Common myeloid progenitor, CD34-positive (primary cell): ENCODE results near the gene GRIN3A.
"Not testable (repeated sequence)": the region's sequence is repeated elsewhere in the genome, so short reads cannot be mapped to it uniquely, and the experiment has no call there.

ENCODE experiments used
- CTCF ChIA-PET: fragments of 350-600 bp; sonication (Branson Sonifier 250); formaldehyde crosslinking; loops from one replicate; lab custom pipeline; 2021; ENCODE audit warnings: antibody characterized with exemption; lab: Charles Lee
- POLR2A ChIA-PET: fragments of 350-600 bp; sonication (Branson Sonifier 250); formaldehyde crosslinking; loops from one replicate; lab custom pipeline; 2021; ENCODE audit warnings: antibody characterized with exemption; lab: Charles Lee
- DNase-seq, 3 donors: peaks; one replicate each; pipeline versions ENCODE4 v3.0.0 to v3.0.0-alpha.2; 2013
- H3K27ac ChIP-seq, 2 experiments: 1 replicate in 1 of 2; 2 replicates in 1 of 2; pipeline ENCODE4 v1.7.0; 2013; ENCODE audit warnings: inconsistent platforms in 2 of 2, low read length in 2 of 2, mild to moderate bottlenecking in 2 of 2, low read depth in 1 of 2, moderate library complexity in 1 of 2; ENCODE audit not compliant: severe bottlenecking in 2 of 2, insufficient read depth in 1 of 2, poor library complexity in 1 of 2
- H3K27me3 ChIP-seq, 5 experiments: replicated peaks in 2 of 5; 1 replicate in 3 of 5; 2 replicates in 2 of 5; pipeline versions ENCODE4 v1.6.1 to v1.7.0; 2013; ENCODE audit warnings: low read length in 4 of 5, mild to moderate bottlenecking in 2 of 5, moderate library complexity in 2 of 5, inconsistent platforms in 1 of 5; ENCODE audit not compliant: insufficient read depth in 5 of 5, control insufficient read depth in 4 of 5
- H3K36me3 ChIP-seq, 4 experiments: 1 replicate in 2 of 4; 2 replicates in 2 of 4; pipeline versions ENCODE4 v1.6.1 to v1.7.0; 2013; ENCODE audit warnings: low read length in 3 of 4, control low read depth in 1 of 4, mild to moderate bottlenecking in 1 of 4; ENCODE audit not compliant: control insufficient read depth in 4 of 4, insufficient read depth in 4 of 4
- H3K4me1 ChIP-seq, 4 experiments: 1 replicate in 3 of 4; 2 replicates in 1 of 4; pipeline versions ENCODE4 v1.6.1 to v1.7.1; 2013; ENCODE audit warnings: low read length in 3 of 4, mild to moderate bottlenecking in 3 of 4, control low read depth in 1 of 4, inconsistent platforms in 1 of 4, moderate library complexity in 1 of 4; ENCODE audit not compliant: control insufficient read depth in 4 of 4, insufficient read depth in 4 of 4; ENCODE audit errors: control extremely low read depth in 1 of 4
- H3K4me3 ChIP-seq, 7 experiments: 1 replicate in 4 of 7; 2 replicates in 3 of 7; pipeline versions ENCODE4 v1.5.1 to v1.7.0; 2013; ENCODE audit warnings: mild to moderate bottlenecking in 7 of 7, low read length in 6 of 7, moderate library complexity in 6 of 7, inconsistent platforms in 2 of 7, low read depth in 2 of 7, control low read depth in 1 of 7; ENCODE audit not compliant: insufficient read depth in 4 of 7, control insufficient read depth in 1 of 7; ENCODE audit errors: extremely low read depth in 1 of 7
- H3K9me3 ChIP-seq, 5 experiments: 1 replicate in 4 of 5; 2 replicates in 1 of 5; pipeline versions ENCODE4 v1.6.1 to v1.7.1; 2013; ENCODE audit warnings: low read length in 4 of 5, mild to moderate bottlenecking in 2 of 5, inconsistent platforms in 1 of 5, low read depth in 1 of 5, moderate library complexity in 1 of 5; ENCODE audit not compliant: control insufficient read depth in 4 of 5, insufficient read depth in 2 of 5; ENCODE audit errors: control extremely low read depth in 1 of 5
- WGBS: methylation state at CpG from one replicate; pipeline ENCODE4 v1.1.5; 2013; ENCODE audit not compliant: insufficient coverage; 5-methylcytosine and 5-hydroxymethylcytosine counted together

GRIN3A gene

DNA sequence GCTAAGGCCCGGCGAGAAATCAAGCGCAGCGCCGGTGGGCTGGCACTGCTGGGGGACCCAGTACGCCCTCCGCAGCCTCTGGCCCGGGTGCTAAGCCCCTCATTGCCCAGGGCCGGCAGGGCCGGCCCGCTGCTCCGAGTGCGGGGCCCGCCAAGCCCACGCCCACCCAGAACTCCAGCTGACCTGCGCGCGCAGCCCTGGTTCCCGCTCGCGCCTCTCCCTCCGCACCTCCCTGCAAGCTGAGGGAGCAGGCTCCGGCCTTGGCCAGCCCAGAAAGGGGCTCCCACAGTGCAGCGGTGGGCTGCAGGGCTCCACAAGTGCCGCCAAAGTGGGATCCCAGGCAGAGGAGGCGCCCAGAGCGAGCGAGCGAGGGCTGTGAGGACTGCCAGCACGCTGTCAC lies 14.2 kb downstream of the GRIN3A start:
- CTCF ChIA-PET, H3K27me3 ChIP-seq, H3K4me3 ChIP-seq, H3K4me1 ChIP-seq, H3K36me3 ChIP-seq, H3K27ac ChIP-seq, DNase-seq, POLR2A ChIA-PET, H3K9me3 ChIP-seq: not testable (repeated sequence)
- 98% methylated on average over 28 of the region's 30 CpGs for WGBS

- Histone ChIP-seq H3K27me3 (peaks cover 0 to 9% (median 4%) of the 10 kb centered on the region in 5 experiments), H3K36me3 (no peaks in the 10 kb centered on the region), H3K4me1 (no peaks in the 10 kb centered on the region), H3K9me3 (no peaks in the 10 kb centered on the region), H3K27ac (no peak overlapping the region), H3K4me3 (no peak overlapping the region)
- POLR2A ChIA-PET = no interaction called here
- CTCF ChIA-PET = no interaction called here
- no peak for DNase-seq
- WGBS = 100% methylated on average over 2 of the region's 2 CpGs
Measured at GRCh38 chr9:101718192-101718591, 20.3 kb downstream of the GRIN3A start.

GRCh38 chr9:101716629-101717028 lies 21.8 kb downstream of the GRIN3A start:
- Histone ChIP-seq H3K27me3 (peaks cover 0 to 12% (median 4%) of the 10 kb centered on the region in 5 experiments), H3K9me3 (no peaks in the 10 kb centered on the region), H3K4me3 (no peak overlapping the region), H3K4me1 (no peaks in the 10 kb centered on the region), H3K36me3 (no peaks in the 10 kb centered on the region), H3K27ac (no peak overlapping the region)
- WGBS = 75% methylated on average over 1 of the region's 2 CpGs
- ChIA-PET POLR2A (no interaction called here), CTCF (no interaction called here)
- DNase-seq = no peak

DNA sequence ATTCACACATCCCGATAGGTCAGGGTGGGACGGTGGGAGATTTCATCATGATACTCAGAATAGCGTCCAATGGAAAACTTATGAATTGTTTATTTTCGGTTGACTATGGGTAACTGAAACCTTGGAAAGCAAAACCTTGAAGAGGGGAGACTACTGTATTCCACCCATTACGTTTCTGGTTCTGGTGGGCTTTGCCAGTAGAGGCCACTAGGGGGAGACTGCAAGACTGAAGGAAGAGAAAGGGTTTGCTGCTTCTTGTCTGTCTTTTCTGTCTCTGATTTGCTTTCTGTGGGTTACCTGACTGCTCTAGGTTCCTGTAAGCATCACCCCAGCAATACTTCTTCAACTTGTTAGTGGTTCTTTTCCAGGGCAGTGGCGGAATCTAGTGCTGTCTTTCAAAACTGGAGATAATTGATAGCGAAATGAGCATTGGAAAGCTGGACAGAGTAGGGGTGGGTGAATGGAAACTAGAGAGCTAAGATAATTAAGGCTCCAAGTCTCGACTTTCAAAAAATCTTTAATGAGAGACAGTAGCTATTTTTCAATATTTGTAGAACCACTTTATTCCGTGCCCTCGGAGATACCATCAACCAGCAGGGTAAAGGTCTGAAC lies 27.0 kb downstream of the GRIN3A start:
- no peaks in the 10 kb centered on the region for H3K4me1 ChIP-seq
- CTCF ChIA-PET = interaction anchor here (0.7 to 2.5 kb wide), 6 partner anchors 9 to 110 kb away, joined by 3 to 15 read pairs (median 3); no protein-coding TSS in a partner anchor
- POLR2A ChIA-PET = no interaction called here

GRCh38 chr9:101708855-101709254 lies 29.6 kb downstream of the GRIN3A start:
- Histone ChIP-seq H3K27me3 (peaks cover 0 to 5% (median 3%) of the 10 kb centered on the region in 5 experiments), H3K9me3 (no peaks in the 10 kb centered on the region), H3K4me3 (no peak overlapping the region), H3K27ac (no peak overlapping the region), H3K36me3 (no peaks in the 10 kb centered on the region), H3K4me1 (peaks cover 0 to 15% (median 2%) of the 10 kb centered on the region in 4 experiments)
- ChIA-PET POLR2A (no interaction called here), CTCF (no interaction called here)
- DNase-seq = no peak
- WGBS = no CpG with 5 or more reads among the region's 2 CpGs

More for the DNA sequence above, 27.0 kb downstream of the GRIN3A start:
- H3K4me3 ChIP-seq = no peak overlapping the region
- H3K27me3 ChIP-seq = peaks cover 0 to 6% (median 0%) of the 10 kb centered on the region in 5 experiments
- peak; percentile 14 to 56 (median 45) for DNase-seq
- WGBS = 83% methylated on average over 10 of the region's 10 CpGs
- no peak overlapping the region for H3K27ac ChIP-seq
- no peaks in the 10 kb centered on the region for H3K9me3 ChIP-seq
- no peaks in the 10 kb centered on the region for H3K36me3 ChIP-seq

- Histone ChIP-seq H3K4me3 (no peak overlapping the region), H3K27ac (no peak overlapping the region), H3K27me3 (peaks cover 0 to 3% (median 0%) of the 10 kb centered on the region in 5 experiments), H3K9me3 (no peaks in the 10 kb centered on the region), H3K4me1 (peaks cover 0 to 15% (median 2%) of the 10 kb centered on the region in 4 experiments), H3K36me3 (no peaks in the 10 kb centered on the region)
- DNase-seq = peak in 2 of 3 donors; percentile 19 to 41
- ChIA-PET POLR2A (no interaction called here), CTCF (interaction anchor here (0.9 to 1.0 kb wide), 2 partner anchors 20 to 144 kb away, joined by 3 read pairs; no protein-coding TSS in a partner anchor)
- WGBS = 66% methylated on average over 2 of the region's 3 CpGs
Measured at GRCh38 chr9:101707721-101708120, 30.7 kb downstream of the GRIN3A start.

DNA sequence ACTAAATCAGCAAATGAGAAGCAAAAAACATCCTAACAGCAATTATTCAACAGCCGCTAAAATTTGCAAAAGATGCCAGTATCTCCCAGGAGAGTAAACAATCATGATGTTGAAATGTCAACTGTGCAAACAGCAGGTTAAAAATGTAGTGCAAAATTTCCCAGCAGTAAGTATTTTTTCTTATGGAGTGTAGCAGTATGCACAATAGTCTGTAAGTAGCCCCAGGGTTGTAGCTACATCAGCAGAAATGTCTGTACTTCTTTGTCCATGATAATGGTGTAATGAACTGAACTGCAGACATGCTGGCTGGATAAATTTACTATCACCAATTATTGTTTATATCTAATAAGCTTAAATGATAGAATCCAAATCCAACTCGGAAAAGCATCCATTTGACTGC lies 31.4 kb downstream of the GRIN3A start:
- no peaks in the 10 kb centered on the region for H3K9me3 ChIP-seq
- H3K27ac ChIP-seq = no peak overlapping the region
- peaks cover 0 to 3% (median 0%) of the 10 kb centered on the region in 5 experiments for H3K27me3 ChIP-seq
- ChIA-PET CTCF (interaction anchor here (0.9 to 1.0 kb wide), 2 partner anchors 21 to 144 kb away, joined by 3 read pairs; no protein-coding TSS in a partner anchor), POLR2A (no interaction called here)
- no peak overlapping the region for H3K4me3 ChIP-seq
- H3K4me1 ChIP-seq = peaks cover 0 to 15% (median 2%) of the 10 kb centered on the region in 4 experiments
- no peaks in the 10 kb centered on the region for H3K36me3 ChIP-seq
- WGBS = no CpG with 5 or more reads among the region's 2 CpGs
- DNase-seq = no peak
